Karpas-422 (cell line): ENCODE data around the gene ATL3. TPM values are rescaled to one million over a fixed set of nuclear protein-coding genes. Genes with fewer than 3 reads are reported as not detected.

Source experiments
- DNase-seq: peaks from one replicate; pipeline ENCODE4 v3.0.0-alpha.2; 2015
- H2AFZ ChIP-seq: fragments of 200-600 bp; sonication (generic); 2 replicates; pipeline ENCODE4 v1.6.1; 2014; ENCODE audit warnings: antibody characterized with exemption, low read length, mixed read lengths
- H3K27ac ChIP-seq: fragments of 200-600 bp; sonication (generic); 2 replicates; pipeline ENCODE4 v1.5.1; 2014; ENCODE audit warnings: mild to moderate bottlenecking, low read length, moderate library complexity
- H3K27me3 ChIP-seq: fragments of 200-600 bp; sonication (generic); 2 replicates; pipeline ENCODE4 v1.6.1; 2014; ENCODE audit warnings: low read length, mixed read lengths
- H3K36me3 ChIP-seq: fragments of 200-600 bp; sonication (generic); 2 replicates; pipeline ENCODE4 v1.6.1; 2014; ENCODE audit warnings: low read length, mixed read lengths; ENCODE audit not compliant: insufficient read depth
- H3K4me1 ChIP-seq: fragments of 200-600 bp; sonication (generic); 2 replicates; pipeline ENCODE4 v1.6.1; 2014; ENCODE audit warnings: mild to moderate bottlenecking, low read length, mixed read lengths
- H3K4me2 ChIP-seq: fragments of 200-600 bp; sonication (generic); 2 replicates; pipeline ENCODE4 v1.6.1; 2014; ENCODE audit warnings: low read length, low read depth, mild to moderate bottlenecking; ENCODE audit not compliant: poor library complexity, severe bottlenecking
- H3K4me3 ChIP-seq: fragments of 200-600 bp; sonication (generic); 2 replicates; pipeline ENCODE4 v1.5.1; 2014; ENCODE audit warnings: mild to moderate bottlenecking, antibody characterized with exemption, low read length, mixed read lengths
- H3K79me2 ChIP-seq: fragments of 200-600 bp; sonication (generic); 2 replicates; pipeline ENCODE4 v1.6.1; 2014; ENCODE audit warnings: mild to moderate bottlenecking, low read length, mixed read lengths
- H3K9ac ChIP-seq: fragments of 200-600 bp; sonication (generic); 2 replicates; pipeline ENCODE4 v1.6.0; 2014; ENCODE audit warnings: low read length
- H3K9me2 ChIP-seq: fragments of 200-600 bp; sonication (generic), shearing (Covaris generic); replicated peaks from 2 replicates; pipeline ENCODE4 v1.6.0; 2014; ENCODE audit warnings: mild to moderate bottlenecking, low read length, moderate library complexity; ENCODE audit not compliant: insufficient read depth
- H3K9me3 ChIP-seq: fragments of 300-700, 200-600 bp; sonication (generic); 2 replicates; pipeline ENCODE4 v1.6.1; 2014; ENCODE audit warnings: low read length, mixed read lengths
- H4K20me1 ChIP-seq: fragments of 200-600 bp; sonication (generic); 2 replicates; pipeline ENCODE4 v1.6.1; 2014; ENCODE audit warnings: mild to moderate bottlenecking, antibody characterized with exemption, low read length, low read depth; ENCODE audit not compliant: insufficient read depth
- total RNA-seq: library from RNA; depleted of rRNA; stranded (reverse); fragments of >200 nt; shearing (Covaris generic); gene quantifications from 2 replicates; pipeline ENCODE4 v1.2.3, GENCODE V29; 2014; ENCODE audit warnings: low replicate concordance; rRNA removed

Gene ATL3
- total RNA-seq, result 29.5 and 35.9 TPM in 2 replicates

- peak within 1 kb of the TSS; percentile 71 for H2AFZ ChIP-seq
- H3K36me3 ChIP-seq, result no peaks in the 10 kb centered on the region
- no peaks in the 10 kb centered on the region for H3K27me3 ChIP-seq
- H3K27ac ChIP-seq, result peak within 1 kb of the TSS; percentile 65
- peaks cover 47% of the 10 kb centered on the region for H3K79me2 ChIP-seq
- no peaks in the 10 kb centered on the region for H3K9me3 ChIP-seq
- H3K4me3 ChIP-seq, result peak within 1 kb of the TSS; percentile 70
- DNase-seq, result peak; percentile 99
- H3K4me1 ChIP-seq, result peaks cover 29% of the 10 kb centered on the region
- H4K20me1 ChIP-seq, result no peaks in the 10 kb centered on the region
- no peaks in the 10 kb centered on the region for H3K9me2 ChIP-seq
- peak within 1 kb of the TSS; percentile 84 for H3K4me2 ChIP-seq
- peak within 1 kb of the TSS; percentile 88 for H3K9ac ChIP-seq
Observed at GRCh38 chr11:63671322-63672155, at the start of gene ATL3. Gene ATL3 (minus strand): TSS chr11:63671376. CDS start chr11:63671335, 41 bp downstream.

GRCh38 chr11:63720611-63721010, 49.4 kb upstream of the ATL3 start:
- Histone ChIP-seq H3K36me3 (peaks cover 5% of the 10 kb centered on the region; the same call in 1 of the 2 replicates), H2AFZ (no peak overlapping the region), H3K9me2 (no peaks in the 10 kb centered on the region), H3K4me2 (no peak overlapping the region), H3K79me2 (peaks cover 84% of the 10 kb centered on the region), H3K27ac (no peak overlapping the region), H3K4me3 (no peak overlapping the region), H3K27me3 (no peaks in the 10 kb centered on the region), H4K20me1 (no peaks in the 10 kb centered on the region), H3K4me1 (peaks cover 5% of the 10 kb centered on the region; the same call in 1 of the 2 replicates), H3K9me3 (no peaks in the 10 kb centered on the region), H3K9ac (no peak overlapping the region)
- no peak for DNase-seq

GRCh38 chr11:63719987-63720386, 48.8 kb upstream of the ATL3 start:
- no peaks in the 10 kb centered on the region for H3K9me3 ChIP-seq
- no peak for DNase-seq
- H3K27me3 ChIP-seq, result no peaks in the 10 kb centered on the region
- no peak overlapping the region for H3K27ac ChIP-seq
- H3K79me2 ChIP-seq, result peaks cover 85% of the 10 kb centered on the region
- no peaks in the 10 kb centered on the region for H4K20me1 ChIP-seq
- no peak overlapping the region for H3K4me3 ChIP-seq
- peaks cover 5% of the 10 kb centered on the region; the same call in 1 of the 2 replicates for H3K4me1 ChIP-seq
- H3K4me2 ChIP-seq, result no peak overlapping the region
- H3K36me3 ChIP-seq, result peaks cover 5% of the 10 kb centered on the region; the same call in 1 of the 2 replicates
- H3K9ac ChIP-seq, result no peak overlapping the region
- no peak overlapping the region for H2AFZ ChIP-seq
- H3K9me2 ChIP-seq, result no peaks in the 10 kb centered on the region

- no peak for DNase-seq
- Histone ChIP-seq H3K4me2 (no peak overlapping the region), H3K4me3 (no peak overlapping the region), H3K4me1 (peaks cover 5% of the 10 kb centered on the region; the same call in 1 of the 2 replicates), H3K9me2 (no peaks in the 10 kb centered on the region), H3K9ac (no peak overlapping the region), H3K27me3 (no peaks in the 10 kb centered on the region), H3K9me3 (no peaks in the 10 kb centered on the region), H4K20me1 (no peaks in the 10 kb centered on the region), H3K36me3 (peaks cover 5% of the 10 kb centered on the region; the same call in 1 of the 2 replicates), H3K27ac (no peak overlapping the region), H2AFZ (no peak overlapping the region), H3K79me2 (peaks cover 88% of the 10 kb centered on the region)
Observed at GRCh38 chr11:63719001-63719400, 47.8 kb upstream of the ATL3 start.

GRCh38 chr11:63716046-63716445, 44.9 kb upstream of the ATL3 start:
- no peak for DNase-seq
- H2AFZ ChIP-seq, result no peak overlapping the region
- no peak overlapping the region for H3K4me3 ChIP-seq
- H3K4me2 ChIP-seq, result no peak overlapping the region
- no peaks in the 10 kb centered on the region for H3K9me2 ChIP-seq
- peaks cover 5% of the 10 kb centered on the region; the same call in 1 of the 2 replicates for H3K36me3 ChIP-seq
- no peak overlapping the region for H3K27ac ChIP-seq
- H4K20me1 ChIP-seq, result no peaks in the 10 kb centered on the region
- no peaks in the 10 kb centered on the region for H3K4me1 ChIP-seq
- no peaks in the 10 kb centered on the region for H3K9me3 ChIP-seq
- H3K27me3 ChIP-seq, result no peaks in the 10 kb centered on the region
- H3K9ac ChIP-seq, result no peak overlapping the region
- H3K79me2 ChIP-seq, result peaks cover 93% of the 10 kb centered on the region

- no peak overlapping the region for H3K27ac ChIP-seq
- H3K27me3 ChIP-seq, result no peaks in the 10 kb centered on the region
- H3K9me2 ChIP-seq, result no peaks in the 10 kb centered on the region
- DNase-seq, result no peak
- H3K4me1 ChIP-seq, result peaks cover 3% of the 10 kb centered on the region; the same call in 1 of the 2 replicates
- H4K20me1 ChIP-seq, result no peaks in the 10 kb centered on the region
- no peak overlapping the region for H2AFZ ChIP-seq
- no peak overlapping the region for H3K4me3 ChIP-seq
- H3K4me2 ChIP-seq, result no peak overlapping the region
- H3K36me3 ChIP-seq, result peaks cover under 1% of the 10 kb centered on the region; the same call in 1 of the 2 replicates
- H3K9ac ChIP-seq, result no peak overlapping the region
- H3K9me3 ChIP-seq, result no peaks in the 10 kb centered on the region
- peaks cover 94% of the 10 kb centered on the region for H3K79me2 ChIP-seq
Observed at GRCh38 chr11:63713766-63714165, 42.6 kb upstream of the ATL3 start.

GRCh38 chr11:63711838-63712237, 40.7 kb upstream of the ATL3 start:
- Histone ChIP-seq H3K9me3 (no peaks in the 10 kb centered on the region), H3K36me3 (no peaks in the 10 kb centered on the region), H2AFZ (no peak overlapping the region), H3K27me3 (no peaks in the 10 kb centered on the region), H3K4me2 (no peak overlapping the region), H3K27ac (no peak overlapping the region), H3K9ac (no peak overlapping the region), H3K4me3 (no peak overlapping the region), H3K9me2 (no peaks in the 10 kb centered on the region), H3K4me1 (peaks cover 10% of the 10 kb centered on the region), H3K79me2 (peaks cover 96% of the 10 kb centered on the region), H4K20me1 (no peaks in the 10 kb centered on the region)
- no peak for DNase-seq

GRCh38 chr11:63710476-63711217, 39.5 kb upstream of the ATL3 start:
- no peak overlapping the region for H3K4me2 ChIP-seq
- DNase-seq, result no peak
- peaks cover 99% of the 10 kb centered on the region for H3K79me2 ChIP-seq

More at GRCh38 chr11:63710476-63711217, 39.5 kb upstream of the ATL3 start:
- H3K4me1 ChIP-seq, result peaks cover 10% of the 10 kb centered on the region
- H4K20me1 ChIP-seq, result no peaks in the 10 kb centered on the region
- no peaks in the 10 kb centered on the region for H3K36me3 ChIP-seq
- no peak overlapping the region for H3K4me3 ChIP-seq
- no peak overlapping the region for H2AFZ ChIP-seq
- H3K9me3 ChIP-seq, result no peaks in the 10 kb centered on the region
- H3K9me2 ChIP-seq, result no peaks in the 10 kb centered on the region
- no peaks in the 10 kb centered on the region for H3K27me3 ChIP-seq
- H3K27ac ChIP-seq, result no peak overlapping the region
- no peak overlapping the region for H3K9ac ChIP-seq
